Measurements from ENCODE around the gene C1orf116. TPM values are rescaled to one million over a fixed set of nuclear protein-coding genes. Genes with fewer than 3 reads are reported as not detected.

Gene C1orf116
- total RNA-seq, 1 donor from 2014 or later: not detected

DNA sequence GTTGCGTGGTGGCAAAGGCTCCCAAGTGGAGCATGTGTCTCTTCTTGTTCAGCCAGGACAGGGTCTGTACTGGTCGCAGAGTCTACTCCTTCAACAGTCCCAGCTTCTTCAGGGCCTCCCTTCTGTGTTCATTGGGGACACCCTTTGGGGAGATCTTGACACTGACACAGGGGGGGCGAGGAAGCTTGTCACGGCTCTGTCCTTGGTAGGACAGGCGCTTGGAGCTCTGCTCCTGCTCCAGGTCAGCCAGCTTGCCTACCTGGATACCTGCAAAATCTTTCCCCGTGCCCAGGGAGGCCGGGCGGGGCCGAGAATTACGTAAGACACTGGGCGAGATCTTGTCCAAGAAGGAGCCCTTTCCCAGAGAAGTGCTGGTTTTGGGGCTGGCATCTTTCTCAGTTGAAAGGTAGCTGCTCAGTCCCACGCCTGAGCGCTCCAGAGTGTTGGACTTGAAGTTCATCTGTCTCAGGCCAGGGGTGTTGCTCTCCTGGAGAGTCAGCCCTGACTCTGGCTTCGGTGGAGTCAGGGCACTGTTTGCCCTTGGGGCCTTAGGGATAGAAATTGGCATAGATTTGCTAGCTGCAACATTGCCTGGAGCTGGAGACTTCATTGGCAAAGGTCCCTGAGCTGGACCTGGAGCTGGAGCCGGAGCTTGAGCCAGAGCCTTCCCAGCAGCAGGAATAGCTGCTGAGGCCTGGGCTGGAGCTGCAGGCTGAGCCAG is 10.5 kb downstream of the C1orf116 start:
- intact Hi-C loops (cut with micrococcal nuclease): no loop called here

DNA sequence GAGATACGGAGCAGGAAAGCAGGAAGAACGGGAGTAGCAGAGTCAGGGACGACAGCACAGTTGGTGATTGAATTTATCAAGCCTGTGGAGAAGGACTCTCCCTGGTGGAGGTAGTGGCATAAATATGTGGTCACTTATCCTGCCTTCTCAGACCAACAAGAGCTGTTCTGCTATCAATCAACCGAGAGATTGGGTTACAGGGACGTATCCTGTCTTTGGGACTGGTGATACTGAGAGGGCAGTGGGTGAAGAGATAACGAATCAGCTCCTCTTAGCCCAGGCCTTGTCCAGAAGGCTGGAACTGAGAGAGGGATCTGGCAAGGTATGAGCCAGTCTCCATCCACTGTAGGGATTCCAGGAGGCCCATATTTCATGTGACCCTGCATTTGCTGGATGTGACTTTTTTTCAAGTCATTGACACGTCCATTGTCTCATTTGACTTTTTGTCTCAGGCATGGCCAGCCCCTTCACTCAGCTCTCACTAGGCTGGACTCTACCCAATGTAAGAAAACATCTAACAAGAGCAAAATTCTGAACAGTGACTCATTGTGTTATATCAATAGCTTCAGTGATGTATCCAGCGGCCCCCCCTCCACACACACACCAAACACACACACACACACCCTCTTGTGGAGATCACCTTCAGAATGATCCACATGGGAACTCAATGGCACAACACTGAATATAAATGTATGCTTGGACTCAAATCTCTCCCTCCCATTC is 11.3 kb downstream of the C1orf116 start:
- intact Hi-C loops (cut with micrococcal nuclease): no loop called here

DNA sequence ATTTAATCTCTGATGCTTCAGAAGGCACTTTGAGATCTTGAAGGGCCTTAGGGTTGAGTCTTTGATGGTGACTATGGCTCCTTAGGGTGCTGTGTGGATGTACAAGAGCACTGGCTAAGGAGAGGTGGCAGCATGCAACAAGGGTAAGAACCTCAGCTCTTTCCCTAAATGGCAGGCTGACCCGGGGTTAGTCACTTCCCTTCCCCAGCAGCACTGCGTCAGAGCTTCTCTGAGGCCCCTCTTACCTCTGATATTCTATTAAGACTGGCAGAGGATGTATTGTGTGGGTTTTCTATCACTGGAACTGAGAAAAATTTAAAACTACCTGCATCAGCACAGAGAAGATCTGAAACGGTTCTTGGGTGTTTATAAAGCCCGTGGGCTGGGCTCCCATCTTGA is 11.8 kb downstream of the C1orf116 start:
- intact Hi-C loops (cut with micrococcal nuclease): no loop called here

DNA sequence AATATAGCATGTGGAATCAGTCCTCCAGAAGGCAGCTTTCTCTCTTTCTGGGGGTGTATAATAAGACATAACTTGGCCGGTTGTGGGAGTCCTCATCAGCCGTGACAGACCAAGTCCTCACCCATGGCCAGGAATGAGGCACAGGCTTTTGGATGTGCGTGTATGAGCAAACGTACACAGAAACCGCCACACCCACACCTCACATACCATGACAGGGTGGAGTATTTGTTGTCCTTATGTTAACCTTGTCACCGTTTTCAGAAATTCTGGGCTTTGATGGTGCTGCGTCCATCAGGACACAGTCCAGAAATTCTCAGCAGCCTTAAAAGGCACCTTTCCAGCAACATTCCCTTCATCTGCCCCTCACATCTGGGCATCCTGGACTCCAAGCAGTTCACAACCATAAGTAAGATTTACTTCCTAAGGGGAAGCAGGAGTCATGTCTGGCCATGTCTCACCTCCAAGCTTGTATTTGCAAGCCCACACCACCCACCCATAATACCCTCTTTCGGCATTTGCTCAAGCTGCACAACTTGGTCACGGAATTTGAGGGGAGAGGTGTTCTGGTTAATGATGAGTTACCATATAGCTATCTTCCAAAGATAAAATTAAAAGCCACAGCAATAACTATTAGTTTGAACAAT is 12.4 kb downstream of the C1orf116 start:
- intact Hi-C loops (cut with micrococcal nuclease): no loop called here

GRCh38 chr1:207019661-207020060 is 12.9 kb downstream of the C1orf116 start:
- intact Hi-C loops (cut with micrococcal nuclease): no loop called here

DNA sequence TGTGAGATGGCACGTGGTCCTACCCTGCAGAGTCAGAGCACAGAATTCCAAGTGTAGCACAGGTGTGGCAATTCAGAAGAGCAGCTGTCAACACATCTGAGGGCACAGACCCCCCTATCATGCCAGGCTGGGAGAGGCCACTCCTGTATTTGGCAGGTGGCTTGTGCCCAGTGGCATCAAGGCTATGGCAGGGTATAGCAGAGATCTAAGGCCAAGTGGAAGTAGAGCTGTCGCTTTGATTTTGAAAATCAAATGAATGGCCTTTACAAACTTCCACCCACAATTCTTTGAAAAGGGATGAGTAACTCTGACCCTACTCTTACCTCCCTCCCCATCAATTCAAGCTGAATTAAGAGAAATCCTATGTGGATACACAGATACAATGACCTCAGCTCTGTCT is 13.4 kb downstream of the C1orf116 start:
- intact Hi-C loops (cut with micrococcal nuclease): no loop called here

- intact Hi-C loops (cut with micrococcal nuclease): no loop called here
Observed at GRCh38 chr1:207018707-207019106, 13.8 kb downstream of the C1orf116 start.

- intact Hi-C loops (cut with micrococcal nuclease): no loop called here
Observed at GRCh38 chr1:207017615-207018559, 14.7 kb downstream of the C1orf116 start.

DNA sequence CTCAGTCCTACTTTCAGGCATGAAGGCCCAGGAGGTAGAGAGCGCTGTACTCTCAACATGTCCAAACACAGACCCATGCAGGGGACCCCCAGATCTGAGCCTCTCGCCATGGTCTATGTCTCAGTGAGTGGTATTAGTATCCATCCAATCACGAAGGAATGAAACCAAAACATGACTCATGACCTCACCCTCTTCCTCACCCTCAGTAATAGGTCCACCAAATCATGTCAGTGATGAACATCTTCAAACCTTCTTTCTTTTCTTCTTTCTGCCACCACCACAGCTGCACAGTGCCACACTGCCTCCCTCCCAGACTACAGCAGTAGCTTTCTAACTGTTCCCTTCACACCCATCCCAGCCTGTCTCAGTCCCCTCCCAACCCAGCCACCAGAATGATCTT is 16.8 kb downstream of the C1orf116 start:
- intact Hi-C loops (cut with micrococcal nuclease): no loop called here

DNA sequence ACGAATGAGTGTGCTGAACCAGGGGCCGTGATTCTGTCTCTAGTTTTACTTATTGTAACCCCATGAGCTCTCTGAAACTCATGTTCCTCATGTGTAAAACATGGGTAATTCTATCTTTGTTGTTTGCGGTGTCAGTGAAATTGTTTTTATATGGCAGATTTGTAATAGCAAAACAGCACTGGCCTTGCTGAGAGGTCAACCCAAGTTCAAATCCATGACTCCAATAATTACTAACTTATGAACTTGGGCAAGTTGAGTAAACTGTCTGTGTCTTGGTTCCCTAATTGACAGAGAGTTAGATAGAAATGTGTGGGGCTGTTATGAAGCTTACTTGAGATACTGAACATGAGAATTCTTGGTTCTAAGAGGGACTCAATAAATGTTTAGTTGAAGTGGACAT is 17.8 kb downstream of the C1orf116 start:
- intact Hi-C loops (cut with micrococcal nuclease): no loop called here

DNA sequence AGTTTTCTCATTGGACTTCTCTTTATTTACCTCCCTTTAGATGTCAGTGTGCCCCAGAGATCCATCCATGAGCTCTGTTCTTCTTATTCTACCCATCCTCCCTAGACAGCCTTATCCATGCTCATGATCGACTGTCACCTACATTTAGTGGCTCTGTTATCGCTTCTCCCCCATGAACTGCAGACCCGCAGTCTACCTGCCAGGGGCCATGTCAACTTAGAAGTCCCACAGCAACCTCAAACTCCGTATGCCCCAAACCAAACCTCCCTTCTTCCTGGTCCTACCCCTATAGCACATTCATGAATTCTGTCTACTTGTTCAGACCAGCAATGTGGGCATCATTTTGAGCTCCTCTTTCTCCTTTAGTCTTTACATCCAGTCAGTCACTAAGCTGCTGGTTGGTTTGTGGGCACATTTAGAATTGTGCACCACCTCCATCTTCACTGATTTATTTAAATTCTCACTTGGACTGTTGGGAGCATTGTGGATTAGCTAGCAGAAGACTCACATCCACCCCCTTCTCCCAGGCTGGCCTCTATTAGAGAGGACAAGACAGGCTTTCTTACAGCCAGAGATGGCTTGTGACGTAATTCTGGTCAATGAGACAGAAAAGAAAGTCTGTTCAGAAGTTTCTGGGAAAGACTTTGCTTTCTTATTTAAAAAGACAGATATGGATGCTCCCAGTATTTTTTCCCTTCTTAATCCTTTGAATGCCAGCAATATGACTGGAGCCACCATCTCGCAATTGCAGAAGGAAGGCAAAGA is 19.1 kb downstream of the C1orf116 start:
- intact Hi-C loops (cut with micrococcal nuclease): no loop called here

DNA sequence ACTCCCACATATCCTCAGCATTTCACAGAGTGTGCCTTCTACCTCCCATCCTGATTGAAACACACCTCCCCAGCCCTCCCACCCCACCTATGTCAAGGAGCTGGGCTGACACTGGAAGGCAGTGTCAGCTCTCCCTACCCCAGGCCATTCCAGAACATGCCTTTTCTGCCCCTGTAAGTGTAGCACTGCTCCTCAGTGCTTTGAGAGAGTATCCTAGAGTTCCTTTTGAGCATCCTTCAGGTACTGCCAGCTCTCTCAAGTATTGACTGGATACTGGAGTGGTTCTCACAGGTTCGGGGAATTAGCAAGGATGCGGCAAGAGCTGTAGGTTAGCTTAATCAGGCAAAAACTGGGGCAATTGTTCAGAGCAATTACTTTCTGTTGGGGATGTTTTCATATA is 21.8 kb downstream of the C1orf116 start:
- intact Hi-C loops (cut with micrococcal nuclease): no loop called here

DNA sequence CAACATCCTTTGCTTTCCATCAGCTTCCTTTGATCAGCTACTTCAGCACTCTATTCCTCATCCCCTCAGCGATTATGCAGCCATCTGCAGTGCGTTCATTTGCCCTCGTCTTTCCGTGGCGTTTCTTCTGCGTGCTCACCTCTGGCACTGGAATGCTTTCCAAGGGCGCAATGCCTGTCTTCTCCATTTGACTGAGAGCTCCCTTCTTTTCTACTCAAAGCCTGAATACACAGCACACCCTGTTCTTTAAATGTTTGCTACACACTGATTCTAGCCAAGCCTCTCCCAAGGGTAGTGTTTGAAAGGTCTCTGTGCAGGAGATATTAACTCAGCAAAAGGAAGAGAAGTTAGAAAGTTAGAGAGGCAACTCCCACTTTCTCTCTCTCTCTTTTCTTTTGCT is 22.6 kb downstream of the C1orf116 start:
- intact Hi-C loops (cut with micrococcal nuclease): no loop called here

DNA sequence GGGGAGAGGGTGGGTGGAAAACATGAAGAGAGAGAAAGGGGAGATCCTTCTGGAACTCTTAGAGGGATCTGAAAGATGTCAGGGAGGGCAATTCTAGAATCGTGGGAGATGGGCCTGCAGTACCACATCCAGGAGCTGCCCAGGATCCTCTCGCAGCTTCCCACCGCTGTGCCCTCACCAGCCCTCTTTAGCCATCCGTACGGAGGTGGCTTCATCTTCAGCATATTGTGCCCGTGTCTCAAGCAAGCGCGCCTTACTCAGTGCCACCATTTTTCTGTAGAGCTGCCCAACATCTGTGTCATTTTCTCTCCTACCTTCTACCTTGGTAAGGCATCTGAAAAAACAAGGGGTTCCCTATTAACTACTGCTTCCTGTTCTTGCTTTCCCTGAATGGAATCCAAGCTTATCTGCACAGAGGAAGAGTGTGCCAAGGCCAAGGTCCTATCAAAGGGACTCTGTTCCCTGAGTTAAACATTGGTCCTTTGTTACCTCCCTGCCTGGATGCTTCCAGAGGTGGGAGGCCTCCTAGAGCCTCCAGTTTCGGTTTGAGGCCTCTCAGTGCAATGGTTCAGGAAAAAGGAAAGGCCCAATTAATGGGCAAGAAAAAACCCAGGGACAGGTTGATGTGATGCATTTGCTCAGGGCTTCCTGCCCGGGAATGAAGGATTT is 23.2 kb downstream of the C1orf116 start:
- intact Hi-C loops (cut with micrococcal nuclease): no loop called here

GRCh38 chr1:207007352-207008033 is 25.1 kb downstream of the C1orf116 start:
- intact Hi-C loops (cut with micrococcal nuclease): no loop called here

DNA sequence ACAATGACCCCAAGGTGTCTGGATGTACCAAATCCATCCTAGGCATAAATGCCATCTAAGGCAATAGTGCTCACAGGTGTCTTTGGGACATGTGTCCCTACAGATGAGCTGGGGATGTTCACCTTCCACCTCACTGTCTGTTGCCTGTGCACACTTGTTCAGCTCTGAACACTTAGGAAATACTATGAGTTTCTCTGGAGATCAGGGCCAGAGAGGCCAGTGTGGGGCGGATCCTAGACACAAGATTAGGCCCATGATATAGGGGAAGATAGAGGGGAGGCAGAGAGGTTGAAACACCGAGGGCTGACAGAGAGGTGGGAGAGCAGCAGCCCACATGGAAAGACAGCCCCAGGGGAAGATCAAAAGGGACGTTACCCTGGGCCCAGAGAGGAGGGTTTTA is 25.6 kb downstream of the C1orf116 start:
- intact Hi-C loops (cut with micrococcal nuclease): no loop called here

DNA sequence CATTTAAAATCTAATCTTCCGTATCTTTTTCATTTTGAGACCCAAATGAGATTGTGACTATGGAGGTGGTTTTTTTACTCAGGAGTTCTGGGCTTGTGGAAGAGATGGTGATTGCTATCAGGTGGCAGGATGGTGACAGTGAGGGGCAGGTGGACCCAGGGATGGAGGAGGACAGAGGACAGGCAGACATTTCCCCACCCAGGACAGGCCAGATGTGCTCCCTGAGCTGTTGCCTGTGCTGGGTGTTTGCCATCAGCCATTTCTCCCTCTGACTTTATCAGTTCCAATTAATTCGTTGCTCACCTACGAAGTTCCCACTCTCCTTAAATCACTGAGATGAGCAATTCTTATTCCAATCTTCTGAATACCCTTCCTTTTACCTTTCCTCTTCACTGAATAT is 26.5 kb downstream of the C1orf116 start:
- intact Hi-C loops (cut with micrococcal nuclease): no loop called here

DNA sequence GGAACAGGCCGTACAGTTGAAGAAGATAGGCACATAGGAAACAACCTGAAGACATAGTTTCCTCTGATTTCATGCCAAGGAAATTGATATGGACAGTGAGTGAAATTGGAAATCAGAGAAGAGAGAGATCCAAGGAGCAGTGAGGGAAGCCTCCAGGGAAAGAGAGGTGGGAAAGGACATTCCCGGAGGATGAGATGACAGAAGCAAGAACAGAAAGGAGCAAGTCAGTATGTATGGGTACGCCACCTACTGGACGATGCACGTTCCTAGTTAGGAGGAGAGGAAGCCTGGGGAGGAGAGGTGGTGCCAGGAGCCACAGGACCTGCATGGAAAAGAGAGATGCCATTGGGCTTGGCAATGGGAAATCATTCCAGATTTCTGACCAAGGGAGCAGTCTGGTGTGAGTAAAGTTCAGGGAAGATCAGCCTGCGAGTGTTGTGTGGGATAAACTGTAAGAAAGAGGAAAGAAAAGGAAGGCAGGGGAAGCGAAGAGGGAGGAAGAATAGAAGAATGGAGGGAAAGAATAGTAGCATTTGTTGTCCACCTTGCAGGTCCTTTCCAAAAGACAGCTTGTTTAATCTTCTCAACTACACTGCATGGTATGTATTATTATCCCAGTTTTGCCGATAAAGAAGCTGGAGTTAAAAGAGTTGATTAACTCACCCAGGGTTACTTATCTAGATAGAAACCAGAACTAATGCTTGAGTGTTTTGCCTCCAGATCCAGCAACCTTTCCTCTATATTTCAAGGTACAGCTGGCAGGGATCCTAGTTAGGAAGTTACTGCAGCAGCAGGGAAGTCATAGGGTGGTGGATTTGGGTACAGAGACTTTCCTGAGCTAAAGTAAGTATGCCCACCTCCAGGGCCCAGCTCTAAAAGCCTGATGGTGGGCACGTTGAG is 27.4 kb downstream of the C1orf116 start:
- intact Hi-C loops (cut with micrococcal nuclease): loop anchor here (1.0 kb wide), 1 partner anchor 73 kb away; no protein-coding TSS in a partner anchor

All from T-helper 2 cell treated with Interferon-gamma antibody and Interleukin-4, amounts not matched to agents 100 ng/mL and 5 ng/mL, for 36 hours (primary cell).